GM18499 (cell line): ENCODE results near the gene POU2F1.
"Not testable (repeated sequence)": the region's sequence is repeated elsewhere in the genome, so short reads cannot be mapped to it uniquely, and the experiment has no call there.

Experiments used
- ATAC-seq: cut with Tn5 transposase; IDR thresholded peaks from one replicate; pipeline ENCODE4 v1.9.1; 2021; ENCODE audit warnings: moderate number of reproducible peaks; ENCODE audit not compliant: insufficient read depth, unreplicated experiment

POU2F1 gene

DNA sequence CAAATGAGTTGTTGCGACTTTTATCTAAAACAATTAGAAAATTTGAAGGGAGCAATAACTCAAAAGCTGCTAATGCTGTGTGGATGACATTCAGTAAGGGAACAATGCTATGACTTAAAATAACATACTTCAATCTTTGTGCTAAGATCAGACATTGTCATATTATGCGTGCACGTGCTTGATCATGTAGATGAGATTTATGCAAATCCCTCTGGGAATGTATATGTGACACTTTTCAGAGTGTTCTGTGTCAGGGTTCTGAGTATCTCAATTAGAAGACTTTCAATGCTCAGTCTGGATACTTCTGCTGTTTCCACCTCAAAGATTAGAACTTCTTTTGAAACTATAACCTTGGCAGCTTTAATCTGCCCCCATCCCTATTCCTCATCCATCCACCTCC is 18.6 kb upstream of the POU2F1 start:
- no peak for ATAC-seq

GRCh38 chr1:167205306-167206050 is 15.2 kb upstream of the POU2F1 start:
- ATAC-seq = not testable (repeated sequence)

GRCh38 chr1:167206166-167206835 is 14.4 kb upstream of the POU2F1 start:
- ATAC-seq = no peak

- ATAC-seq = no peak
These were observed 12.6 kb upstream of the POU2F1 start for GRCh38 chr1:167207940-167208623.

DNA sequence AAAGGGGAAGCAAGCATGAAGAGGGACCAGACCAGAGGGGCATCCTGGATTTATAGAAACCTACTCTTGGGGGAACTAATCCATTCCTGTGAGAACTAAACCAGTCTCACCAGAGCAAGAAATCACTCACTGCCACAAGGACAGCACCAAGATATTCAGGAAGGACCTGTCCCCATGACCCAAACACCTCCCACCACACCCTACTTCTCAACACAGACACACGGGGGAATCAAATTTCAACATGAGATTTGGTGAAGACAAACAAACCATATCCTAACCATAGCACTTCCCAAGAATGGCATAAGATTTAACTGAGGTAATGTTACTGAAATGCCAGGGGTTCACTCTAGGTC is 12.1 kb upstream of the POU2F1 start:
- ATAC-seq = no peak

- no peak for ATAC-seq
These were observed 11.6 kb upstream of the POU2F1 start for GRCh38 chr1:167209044-167209443.

DNA sequence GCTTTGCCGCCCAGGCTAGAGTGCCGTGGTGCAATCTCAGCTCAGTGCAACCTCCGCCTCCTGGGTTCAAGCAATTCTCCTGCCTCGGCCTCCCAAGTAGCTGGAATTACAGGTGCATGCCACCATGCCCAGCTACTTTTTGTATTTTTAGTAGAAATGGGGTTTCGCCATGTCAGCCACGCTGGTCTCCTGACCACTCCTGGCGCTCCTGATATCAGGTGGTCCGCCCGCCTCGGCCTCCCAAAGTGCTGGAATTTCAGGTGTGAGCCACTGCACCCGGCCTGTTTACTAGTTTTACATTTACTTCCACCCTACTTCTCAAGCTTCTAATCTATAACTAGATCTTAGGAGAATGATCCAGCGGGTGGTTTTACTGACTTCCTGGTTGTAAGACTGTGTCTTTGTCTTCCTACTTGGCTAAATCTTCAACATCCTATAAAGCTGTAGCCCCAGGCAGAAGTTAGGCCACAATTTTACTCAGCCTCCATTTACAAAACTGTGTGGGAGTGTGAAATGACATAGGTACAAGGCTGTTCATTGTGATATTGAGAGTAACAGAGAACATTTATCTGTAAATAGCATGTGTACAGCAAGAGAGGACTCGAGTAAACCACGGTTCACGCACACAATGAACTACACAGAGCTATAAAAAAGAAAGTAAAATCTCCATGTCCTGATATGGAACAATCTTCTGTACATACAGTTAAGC is 9.6 kb upstream of the POU2F1 start:
- ATAC-seq = no peak

DNA sequence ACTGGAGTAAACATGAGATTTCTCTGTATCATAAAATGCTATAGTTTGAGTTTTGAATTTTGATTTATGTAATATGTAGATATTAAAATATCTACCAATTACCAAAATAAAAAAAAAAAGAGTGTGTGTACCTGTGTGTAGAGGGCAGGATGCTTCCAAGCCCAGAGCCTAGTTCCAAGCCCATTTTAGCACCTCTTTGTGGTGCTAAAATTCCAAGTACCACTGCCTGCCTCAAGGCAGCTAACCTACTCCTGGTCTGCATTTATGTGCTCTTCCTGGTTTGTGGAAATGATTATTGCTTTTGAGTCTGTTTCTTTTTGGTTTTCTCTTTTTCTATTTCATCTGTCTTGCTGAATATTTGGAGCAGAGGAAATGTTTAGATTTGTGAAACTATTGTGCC is 8.7 kb upstream of the POU2F1 start:
- ATAC-seq = no peak

DNA sequence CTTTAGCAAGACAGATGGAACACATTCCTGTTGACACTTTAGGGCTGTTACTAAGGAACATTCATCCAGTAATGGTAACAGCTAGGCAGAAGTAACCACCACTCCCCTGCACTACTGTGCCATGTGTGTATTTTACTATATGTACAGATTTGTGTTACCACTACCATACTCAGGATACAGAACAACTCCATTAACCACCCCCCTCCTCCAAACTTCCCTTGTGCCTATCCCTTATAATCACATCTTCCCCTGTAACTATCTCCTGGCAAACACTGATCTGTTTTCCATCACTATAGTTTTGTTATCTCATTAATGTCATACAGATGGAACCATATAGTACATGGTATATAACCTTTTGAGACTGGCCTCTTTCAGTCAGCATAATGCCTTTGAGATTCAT is 3.9 kb upstream of the POU2F1 start:
- ATAC-seq = no peak

GRCh38 chr1:167219194-167219593 is 1.5 kb upstream of the POU2F1 start:
- no peak for ATAC-seq

DNA sequence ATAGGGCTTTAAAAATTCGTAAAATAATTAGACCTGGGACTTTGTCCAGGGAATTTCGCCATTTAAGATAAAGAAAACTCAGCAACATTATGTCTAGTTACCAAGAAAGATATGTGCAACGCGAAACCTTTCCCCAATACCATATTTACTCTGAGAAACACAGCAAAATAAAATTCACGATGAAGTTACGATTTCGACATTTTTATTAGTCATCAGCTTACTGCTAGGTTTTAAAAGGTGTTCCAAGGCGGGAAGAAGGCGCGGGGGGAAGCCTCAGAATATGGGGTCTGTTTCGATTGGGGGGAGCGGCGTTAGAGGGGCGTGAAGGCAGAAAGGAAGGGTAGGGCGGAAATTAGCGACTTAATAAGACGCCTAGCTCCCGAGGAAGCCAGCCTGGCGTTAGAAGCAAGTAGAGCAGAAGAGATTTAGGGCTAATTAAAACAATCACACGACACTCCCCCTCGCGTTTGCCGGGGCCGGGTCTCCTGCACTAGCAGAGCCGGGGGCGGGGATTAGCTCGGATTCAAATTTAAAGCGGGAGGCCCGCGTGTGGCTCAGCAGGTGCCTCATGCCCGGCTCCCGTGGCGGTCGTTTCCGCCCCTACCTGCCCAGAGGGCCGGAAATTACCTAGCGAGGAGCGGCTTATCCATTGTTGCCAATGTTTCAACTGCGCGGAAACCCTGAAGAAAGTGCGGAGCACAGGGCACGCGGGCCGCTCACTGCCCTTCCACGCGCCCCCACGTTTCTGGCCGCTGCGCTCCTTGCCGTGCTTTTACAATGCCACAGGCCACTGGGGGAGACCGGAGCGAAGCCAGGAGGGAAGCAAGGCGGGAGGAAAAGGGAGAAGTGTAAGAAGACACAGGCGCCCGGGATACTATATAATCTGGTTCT is 795 bp upstream of the POU2F1 start:
- ATAC-seq = peak; percentile 24

GRCh38 chr1:167221126-167221737 is 546 bp downstream of the POU2F1 start:
- ATAC-seq = no peak

DNA sequence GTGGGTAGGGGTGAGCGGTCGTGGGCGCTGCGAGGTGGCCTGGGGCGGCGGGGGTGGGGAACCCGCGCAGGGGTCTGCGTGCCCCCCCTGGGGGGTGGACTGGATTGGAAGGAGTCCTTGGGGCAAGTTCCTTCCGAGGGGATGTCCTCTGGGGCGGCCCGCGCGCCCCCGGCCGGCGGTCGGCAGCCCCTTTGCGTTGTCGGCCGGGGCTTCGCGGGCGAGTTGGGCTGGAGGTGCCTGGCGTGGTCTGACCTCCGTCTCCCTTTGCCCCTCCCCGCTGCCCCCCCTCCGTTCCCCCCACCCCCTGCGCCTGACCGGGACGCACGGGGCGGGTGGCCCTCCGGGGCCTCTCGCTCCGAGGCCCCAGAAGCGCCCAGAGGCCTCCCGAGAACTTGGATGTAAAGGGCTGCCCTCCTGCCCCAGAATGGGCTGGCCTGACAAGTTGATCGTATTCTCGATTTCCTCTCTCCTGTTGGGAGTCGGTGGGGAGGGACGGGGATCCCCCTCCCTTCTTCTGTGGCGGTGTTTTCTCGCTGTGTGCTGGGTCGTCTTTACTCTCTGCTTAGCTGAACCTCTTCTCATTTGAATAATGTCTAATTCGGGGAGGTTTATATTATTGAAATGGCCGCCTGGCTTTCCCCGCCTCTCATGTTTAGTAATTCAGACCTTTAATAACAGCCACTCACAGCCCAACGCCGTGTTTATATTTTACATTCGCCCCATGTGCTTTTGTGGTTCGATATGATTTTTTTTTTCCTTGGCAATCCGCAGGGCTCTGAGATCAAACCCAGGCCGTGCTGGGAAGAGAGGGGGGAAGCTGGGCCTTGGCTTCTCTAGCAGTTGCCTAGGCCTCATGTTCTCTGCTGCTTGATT is 1.3 kb downstream of the POU2F1 start:
- peak; percentile 44 for ATAC-seq

- no peak for ATAC-seq
These were observed 2.7 kb downstream of the POU2F1 start for GRCh38 chr1:167223144-167224103.

DNA sequence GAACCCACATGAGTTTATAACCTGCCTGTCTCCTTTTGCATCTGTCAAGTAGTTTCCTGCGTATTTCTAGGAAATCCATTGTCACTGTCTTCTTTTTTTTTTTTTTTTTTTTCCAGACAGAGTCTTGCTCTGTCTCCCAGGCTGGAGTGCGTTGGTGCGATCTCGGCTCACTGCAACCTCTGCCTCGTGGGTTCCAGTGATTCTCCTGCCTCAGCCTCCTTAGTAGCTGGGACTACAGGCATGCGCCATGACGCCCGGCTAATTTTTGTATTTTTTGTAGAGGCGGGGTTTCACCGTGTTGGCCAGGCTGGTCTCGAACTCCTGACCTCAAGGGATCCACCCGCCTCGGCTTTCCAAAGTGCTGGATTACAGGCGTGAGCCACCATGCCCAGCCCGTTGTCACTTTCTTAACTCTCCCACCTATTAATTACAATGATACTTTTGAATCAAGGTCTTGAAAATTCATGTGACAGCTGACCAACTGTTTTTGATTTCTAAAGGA is 4.1 kb downstream of the POU2F1 start:
- ATAC-seq = not testable (repeated sequence)

DNA sequence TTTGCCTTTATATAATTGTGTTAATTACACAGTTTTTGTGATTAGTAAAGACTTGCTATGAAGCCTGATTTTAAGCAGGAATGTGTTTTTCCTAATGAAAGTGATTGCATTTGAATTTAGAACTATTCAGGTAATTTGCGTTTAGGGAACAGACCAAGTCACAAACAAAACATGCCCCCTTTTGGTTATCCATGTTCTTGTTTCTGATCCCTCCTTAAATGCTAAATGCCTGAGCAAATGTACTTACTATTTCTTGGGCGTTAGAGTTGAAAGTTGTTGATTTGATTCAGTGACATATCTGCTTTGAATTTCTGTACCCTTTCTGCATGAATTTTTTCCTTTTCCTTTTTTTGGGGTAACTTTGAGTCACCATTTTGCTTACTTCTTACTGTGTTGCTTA is 5.2 kb downstream of the POU2F1 start:
- ATAC-seq = no peak

- ATAC-seq = no peak
These were observed 7.3 kb downstream of the POU2F1 start for GRCh38 chr1:167227934-167228378.
